CD4-positive, alpha-beta T cell treated with Interferon gamma for 1 hour (primary cell): ENCODE measurements around the gene PRR12.

Source experiments
- DNase-seq: peaks from one replicate; pipeline ENCODE4 v3.0.0-alpha.2; 2020

PRR12 gene

DNA sequence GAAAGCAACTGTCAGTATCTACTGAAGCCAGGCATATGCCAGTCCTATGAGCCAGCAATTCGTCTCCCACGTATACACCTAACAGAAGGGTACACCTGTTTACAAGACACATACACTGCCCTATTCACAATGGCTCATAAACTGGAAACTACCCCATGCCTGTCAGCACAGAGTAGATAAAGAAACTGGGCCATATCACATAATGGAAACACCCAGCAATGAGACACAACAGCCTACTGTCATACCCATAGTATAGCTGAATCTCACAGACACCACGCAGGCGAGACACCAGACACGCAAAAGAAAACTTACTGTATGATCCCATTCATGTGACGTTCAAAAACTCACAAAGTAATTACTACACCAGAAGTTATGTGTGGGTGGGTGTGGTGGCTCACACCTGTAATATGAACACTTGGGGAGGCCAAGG lies 26.4 kb upstream of the PRR12 start:
- DNase-seq, result no peak

DNA sequence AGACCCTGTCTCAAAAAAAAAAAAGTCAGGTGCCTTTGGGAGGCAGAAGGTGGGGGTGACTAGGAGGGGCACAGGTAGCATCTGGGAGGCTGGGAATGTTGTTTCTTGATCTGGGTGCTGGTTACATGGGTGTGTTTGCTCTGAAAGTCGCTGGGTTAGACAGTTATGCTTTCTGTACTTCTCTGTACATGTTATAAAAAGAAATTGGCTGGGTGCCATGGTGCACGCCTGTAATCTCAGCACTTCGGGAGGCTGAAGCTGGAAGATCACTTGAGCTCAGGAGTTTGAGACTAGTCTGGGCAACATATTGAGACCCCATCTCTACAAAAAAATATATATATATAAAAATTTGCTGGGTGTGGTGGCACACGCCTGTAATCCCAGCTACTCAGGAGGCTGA lies 25.7 kb upstream of the PRR12 start:
- no peak for DNase-seq

DNA sequence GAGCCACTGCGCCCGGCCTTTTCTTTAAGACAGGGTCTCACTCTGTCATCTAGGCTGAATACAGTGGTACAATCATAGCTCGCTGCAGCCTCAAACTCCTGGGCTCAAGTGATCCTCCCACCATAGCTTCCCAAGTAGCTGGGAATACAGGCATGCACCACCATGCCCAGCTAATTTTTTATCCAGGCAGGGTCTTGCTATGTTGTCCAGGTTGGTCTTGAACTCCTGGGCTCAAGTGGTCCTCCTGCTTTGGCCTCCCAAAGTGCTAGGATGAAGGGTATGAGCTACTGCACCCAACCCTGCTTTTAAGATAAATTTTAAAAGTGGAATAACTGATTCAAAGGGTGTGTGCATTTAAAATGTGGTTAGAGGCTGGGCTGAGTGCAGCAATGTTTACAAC lies 24.7 kb upstream of the PRR12 start:
- no peak for DNase-seq

DNA sequence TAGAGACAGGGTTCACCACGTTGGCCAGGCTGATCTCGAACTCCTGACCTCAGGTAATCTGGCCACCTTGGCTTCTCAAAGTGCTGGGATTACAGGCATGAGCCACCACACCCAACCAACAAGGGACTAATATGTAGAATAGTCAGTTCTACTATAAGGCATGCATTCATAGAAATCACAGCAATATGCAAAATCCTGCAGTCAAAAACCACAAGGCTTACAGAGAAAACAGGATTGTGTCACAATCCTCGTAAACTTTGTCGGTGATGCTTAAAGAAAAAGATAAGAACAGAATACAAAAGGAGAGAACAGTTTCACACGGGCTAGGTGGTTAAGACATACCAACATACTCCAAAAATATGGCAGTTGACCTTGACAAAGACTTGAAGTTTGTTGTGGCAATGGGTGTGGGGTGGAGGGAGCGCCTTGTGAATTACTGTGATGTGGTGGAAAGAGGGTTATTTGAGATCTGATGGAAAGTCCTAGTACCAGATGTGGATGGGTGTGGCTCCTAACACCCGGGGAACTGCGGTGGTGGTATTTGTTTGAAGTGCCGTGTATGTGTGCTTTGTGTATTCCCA lies 23.0 kb upstream of the PRR12 start:
- peak; percentile 77 for DNase-seq

DNA sequence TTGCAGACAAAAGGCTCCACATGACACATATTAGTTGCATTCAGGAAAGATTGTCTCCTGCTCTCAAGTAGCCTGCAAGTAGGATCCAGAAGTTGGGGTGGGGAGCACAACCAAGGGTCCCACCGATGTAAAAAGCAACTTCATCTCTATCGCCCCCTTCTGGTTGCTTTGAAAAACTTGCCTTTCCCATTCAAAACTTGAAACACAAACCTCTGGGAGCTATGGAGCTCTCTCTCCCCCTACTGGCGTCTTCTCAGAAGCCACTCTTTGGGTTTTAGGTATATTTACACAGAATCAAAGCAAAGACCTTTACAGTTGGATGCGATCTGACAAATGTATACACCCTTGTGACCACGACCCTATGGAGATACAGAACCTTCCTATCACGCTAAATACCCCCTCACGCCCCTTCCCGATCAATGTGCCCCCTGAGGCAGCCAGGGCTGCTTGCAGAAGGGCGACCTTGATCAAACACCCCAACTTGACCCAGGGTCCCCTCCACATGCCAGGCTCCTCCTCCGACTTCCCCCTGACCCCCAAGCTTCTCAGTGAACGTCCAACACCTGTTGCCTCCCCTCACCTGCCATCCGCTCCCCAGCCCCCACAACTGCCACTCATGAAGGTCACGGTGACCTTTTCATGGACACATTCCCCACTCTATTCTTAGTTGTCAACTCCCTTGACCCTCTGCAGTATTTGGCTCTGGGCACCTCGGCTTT lies 20.7 kb upstream of the PRR12 start:
- DNase-seq, result peak; percentile 68

DNA sequence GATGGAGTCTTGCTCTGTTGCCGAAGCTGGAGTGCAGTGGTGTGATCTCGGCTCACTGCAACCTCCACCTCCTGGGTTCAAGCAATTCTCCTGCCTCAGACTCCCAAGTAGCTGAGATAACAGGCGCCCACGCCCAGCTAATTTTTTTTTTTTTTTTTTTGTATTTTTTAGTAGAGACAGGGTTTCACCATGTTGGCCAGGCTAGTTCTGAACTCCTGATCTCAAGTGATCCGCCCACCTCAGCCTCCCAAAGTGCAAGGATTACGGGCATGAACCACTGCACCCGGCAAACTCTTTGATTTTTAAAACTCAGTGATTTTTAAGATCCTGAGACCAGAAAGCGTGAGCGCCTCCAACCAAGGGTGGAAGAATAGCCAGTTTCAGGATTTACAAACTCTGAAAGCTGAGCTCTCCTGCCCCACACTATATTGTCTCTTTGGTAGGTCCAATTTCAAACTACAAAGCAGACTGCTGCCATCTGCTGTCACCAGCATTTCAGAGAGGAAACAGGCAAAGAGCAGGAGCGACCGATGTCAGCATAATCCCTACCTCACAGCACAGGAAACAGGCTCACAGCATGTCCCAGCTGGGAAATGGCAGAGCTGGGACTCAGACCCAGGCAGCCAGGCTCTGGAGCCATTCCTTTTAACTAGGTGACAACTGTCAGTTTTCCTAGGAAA lies 19.8 kb upstream of the PRR12 start:
- DNase-seq, result no peak

DNA sequence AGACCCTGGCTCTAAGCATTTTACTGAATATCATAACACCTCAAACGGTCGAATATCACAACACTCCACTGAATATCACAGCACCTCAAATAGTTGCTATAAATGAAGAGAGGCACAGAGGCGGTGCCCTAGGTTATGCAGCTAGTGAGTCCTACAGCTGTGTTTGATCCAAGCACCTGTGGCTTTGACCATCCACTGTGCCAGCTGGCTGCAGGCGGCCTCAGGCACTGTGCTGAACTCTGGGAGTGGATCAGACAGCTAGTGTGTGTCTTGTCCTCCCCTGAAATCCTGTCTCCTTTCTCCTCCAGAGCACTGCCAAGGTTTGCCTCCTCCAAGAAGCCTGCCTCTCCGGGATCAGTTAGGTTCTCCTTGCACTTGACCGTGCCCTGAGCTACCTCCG lies 18.0 kb upstream of the PRR12 start:
- DNase-seq, result no peak

DNA sequence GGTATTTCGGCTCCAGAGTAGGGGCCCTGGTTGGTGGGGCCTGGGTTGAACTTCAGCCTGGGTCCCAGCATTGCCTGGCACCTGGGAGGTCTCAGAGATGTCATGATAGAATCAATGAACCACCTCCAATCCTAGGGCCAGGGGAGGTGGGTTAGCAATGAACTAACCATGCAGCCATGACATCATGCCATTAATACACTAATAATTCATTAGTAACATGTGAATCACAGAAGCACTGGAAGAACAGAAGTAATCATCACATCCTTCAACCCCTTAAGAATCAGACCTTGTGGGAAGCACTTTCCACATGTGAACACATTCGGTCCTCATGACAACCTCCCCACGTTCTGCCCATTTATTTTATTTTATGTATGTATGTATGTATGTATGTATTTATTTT lies 17.6 kb upstream of the PRR12 start:
- no peak for DNase-seq

DNA sequence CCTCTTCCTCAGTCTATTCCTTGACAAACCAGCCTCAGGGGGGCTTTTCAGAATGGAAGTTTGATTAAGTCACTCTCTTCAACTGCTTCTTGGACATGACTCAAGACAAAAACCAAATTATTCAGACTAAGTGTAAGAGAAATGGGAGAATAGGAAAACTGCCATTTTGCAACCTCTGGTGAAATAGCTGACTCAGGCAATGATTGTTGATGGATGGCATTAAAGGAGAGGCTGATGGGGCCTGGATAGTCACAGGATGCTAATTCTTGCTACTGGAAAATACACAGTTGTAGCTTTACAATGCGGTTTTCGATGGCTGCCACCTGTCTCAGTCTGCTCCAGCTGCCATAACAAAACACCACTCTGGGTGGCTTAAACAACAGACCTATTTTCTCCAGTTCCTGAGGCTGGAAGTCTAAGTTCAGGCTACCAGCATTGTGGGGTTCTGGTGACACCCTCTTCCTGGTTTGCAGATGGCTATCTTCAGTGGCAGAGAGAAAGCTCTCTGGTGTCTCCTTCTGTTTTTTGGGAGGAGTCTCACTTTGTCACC lies 16.7 kb upstream of the PRR12 start:
- DNase-seq, result no peak

DNA sequence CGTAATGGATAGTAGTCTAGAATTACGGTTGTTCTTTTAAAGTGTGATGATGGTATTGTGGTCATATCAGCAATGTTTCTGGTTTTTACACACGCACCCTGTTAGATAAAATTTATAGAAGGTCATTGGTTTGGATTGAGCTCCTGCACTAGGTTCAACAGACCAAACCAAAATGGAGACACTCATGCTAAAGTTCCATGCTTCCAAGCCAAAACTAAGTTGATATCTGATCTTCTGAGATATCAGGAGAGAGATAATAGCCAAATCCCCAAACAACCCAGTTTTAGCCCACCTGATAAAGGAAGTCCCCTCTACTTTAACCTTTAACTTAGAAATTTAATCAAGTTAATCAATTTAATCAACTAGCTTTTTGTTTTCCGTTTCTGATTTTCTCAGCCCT lies 11.8 kb upstream of the PRR12 start:
- no peak for DNase-seq

DNA sequence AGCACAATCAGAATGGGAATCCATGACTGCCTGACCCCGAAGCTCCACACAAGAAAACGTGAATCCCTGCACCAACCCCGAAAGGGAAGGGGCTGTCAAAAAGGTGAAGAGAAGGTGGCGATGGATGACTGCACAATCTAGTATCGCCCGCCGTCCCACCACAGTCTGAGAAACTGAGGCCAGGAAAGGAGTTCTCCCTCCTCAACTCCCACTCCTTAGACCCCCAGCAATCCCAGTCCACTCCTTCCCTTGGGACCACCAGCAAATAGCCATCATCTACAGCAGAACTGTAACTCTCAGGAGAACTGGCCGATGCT lies 11.1 kb upstream of the PRR12 start:
- DNase-seq, result no peak

DNA sequence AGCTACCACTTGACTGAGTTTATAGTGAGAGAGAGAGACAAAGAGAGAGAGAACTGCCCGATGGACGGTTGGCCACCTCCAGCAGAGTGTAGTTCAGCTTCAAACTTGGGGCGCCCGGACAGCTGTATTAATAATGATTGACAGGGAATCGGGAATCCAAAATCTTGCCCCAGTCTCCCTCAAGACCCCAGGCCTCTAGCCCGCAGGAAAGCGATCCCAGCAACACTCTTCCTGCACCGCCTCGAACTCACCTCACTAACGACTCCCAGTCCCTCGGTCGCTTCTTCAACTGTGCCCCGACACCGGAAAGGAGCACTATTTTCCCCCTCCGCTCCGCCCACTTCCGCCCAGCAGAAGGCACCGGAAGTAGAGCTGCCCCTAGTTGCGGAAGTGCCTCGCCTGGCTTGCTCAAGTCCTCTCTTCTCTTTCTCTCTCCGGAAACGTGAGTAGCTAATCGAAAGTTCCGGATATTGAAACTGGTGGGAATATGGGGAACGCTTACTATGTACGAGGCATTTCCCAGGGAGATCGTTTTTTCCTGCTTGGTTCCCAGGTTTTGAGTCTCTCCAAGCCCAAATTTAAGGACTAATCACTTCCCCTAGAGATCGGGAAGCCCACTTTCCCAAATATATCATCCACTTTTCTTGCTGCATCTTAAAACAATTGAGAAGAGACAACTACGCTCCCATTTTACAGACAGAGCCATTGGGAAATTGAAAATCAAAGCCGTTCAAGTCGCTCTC lies 10.5 kb upstream of the PRR12 start, which contains the start of gene NOSIP:
Gene NOSIP (minus strand): TSS at position 293 of the 743 bp plus-strand sequence. CDS start 19,865 bp downstream, outside the sequence.
- DNase-seq, result peak; percentile 95

DNA sequence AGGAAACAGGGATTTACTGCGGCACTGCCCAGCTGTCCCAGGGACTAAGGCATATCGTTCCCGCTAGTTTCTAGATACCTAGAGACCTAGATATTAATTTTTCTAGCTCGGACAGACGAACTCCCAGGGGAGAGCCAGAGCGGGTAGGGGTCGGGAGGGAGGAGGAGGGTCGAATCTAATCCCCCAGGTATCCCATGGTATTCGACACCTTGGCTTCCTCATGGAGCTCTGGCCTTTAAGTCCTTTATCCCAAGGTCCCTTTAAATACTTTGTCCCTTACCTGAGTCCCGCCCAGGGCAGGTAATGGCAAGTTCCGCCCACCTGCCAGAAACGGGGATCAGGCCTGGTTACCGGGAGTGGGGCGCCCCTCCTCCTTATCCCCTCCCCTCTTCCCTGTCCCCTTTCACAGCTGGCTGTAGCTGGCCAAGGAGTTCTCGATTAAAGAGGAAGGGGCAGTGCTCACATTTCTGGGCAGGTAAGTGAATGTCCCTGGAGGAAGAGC lies 9.9 kb upstream of the PRR12 start, which contains the start of gene PRRG2:
Gene PRRG2 (plus strand): TSS at position 310 of the 502 bp plus-strand sequence. CDS start 1,904 bp downstream, outside the sequence.
- DNase-seq, result no peak

DNA sequence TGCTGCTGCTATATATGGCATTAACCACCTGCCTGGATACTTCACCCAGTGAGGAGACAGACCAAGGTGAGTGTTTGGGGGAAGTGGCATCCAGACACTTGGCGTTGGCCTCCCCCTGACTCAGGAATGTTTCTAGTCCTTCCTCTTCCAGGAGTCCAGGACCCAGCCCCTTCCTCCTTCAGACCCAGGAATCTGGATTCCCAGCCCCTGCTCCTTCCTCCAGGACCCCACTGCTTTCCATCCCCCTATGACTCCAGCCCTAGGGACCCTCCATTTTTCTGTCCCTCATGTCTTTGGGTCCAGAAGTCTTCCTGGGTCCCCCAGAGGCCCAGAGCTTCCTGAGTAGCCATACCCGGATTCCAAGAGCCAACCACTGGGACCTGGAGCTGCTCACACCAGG lies 7.7 kb upstream of the PRR12 start:
- no peak for DNase-seq

DNA sequence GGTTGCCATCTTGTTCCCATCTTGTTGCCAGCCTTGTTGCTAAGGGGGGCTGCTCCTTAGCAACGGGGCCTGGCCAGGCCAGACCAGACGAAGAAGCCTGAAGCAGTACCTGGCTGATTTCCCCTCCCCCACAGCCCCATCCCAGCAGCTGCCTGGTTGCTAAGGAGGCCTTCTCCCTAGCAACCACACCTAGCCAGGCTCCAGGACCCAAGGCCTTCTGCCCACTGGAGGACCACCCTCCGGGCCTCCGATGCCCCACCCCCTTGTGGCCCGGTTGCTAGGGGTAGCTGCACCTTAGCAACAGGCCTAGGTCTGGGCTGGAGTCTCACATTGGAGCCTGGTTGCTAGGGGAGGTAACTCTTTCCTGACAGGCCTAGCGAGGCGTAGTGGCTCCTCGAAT lies 6.0 kb upstream of the PRR12 start:
- DNase-seq, result no peak

DNA sequence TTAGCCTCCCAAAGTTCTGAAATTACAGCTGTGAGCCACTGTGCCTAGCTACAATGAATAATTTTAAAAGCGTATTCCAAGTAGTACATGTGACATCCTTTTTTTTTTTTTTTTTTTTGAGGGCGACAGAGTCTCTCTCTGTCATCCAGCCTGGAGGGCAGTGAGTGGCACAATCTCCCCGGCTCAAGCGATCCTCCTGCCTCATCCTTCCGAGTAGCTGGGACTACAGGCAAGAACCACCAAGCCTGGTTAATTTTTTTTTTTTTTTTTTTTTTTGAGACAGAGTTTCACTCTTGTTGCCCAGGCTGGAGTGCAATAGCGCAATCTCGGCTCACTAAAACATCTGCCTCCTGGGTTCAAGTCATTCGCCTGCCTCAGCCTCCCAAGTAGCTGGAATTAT lies 3.8 kb upstream of the PRR12 start:
- DNase-seq, result no peak

DNA sequence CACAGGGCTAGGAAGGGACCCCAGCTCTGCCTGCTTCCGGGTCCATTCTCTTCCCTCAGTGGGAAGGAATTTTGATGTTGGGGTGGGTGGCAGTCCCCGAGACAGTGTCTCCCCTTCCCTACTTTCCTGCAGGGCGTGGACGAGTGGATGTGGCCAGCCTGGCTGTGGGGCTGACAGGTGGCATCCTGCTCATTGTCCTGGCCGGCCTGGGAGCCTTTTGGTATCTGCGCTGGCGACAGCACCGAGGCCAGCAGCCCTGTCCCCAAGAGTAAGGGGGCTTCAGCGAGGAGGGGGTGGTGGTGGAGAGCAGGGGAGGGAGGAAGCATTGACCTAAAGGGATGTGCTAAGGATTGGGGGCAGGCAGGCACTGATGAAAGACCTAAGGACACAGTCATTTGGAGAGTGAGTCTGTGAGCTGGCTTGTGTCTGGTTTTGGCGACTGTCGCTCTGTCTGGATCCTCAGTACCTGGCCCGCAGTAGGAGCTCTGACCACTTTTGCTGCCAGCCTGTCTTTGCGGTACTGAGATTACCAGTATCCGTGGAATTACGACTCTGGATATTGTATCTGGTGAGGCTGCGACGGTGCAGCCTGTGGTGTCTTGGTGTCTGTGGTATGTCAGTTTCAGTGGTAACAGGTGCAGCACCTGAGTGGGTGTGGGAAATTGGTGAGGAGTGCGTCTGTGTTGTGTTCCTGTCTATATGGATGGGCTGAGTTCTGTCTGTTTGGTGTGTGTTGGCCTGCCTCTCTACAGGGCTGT lies 2.4 kb upstream of the PRR12 start:
- DNase-seq, result peak; percentile 17

DNA sequence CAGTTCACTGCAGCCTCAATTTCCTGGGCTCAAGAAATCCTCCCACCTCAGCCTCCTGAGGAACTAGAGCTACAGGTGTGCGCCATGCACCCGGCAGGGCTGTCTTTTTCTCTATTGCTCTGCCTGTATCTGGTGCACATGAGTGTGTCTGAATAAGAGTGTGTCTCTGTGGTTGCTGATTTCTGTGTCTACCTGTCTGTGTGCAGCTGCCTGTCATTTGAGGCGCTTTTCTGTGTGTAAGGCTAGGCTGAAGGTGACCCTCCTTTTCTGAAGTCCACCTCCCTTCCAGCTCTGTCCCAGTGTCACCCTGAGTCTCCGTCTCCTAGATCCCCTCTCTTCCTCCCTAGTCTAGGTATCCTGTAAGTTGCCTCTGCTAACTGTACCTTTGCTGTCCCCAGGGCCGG lies 1.5 kb upstream of the PRR12 start:
- no peak for DNase-seq

DNA sequence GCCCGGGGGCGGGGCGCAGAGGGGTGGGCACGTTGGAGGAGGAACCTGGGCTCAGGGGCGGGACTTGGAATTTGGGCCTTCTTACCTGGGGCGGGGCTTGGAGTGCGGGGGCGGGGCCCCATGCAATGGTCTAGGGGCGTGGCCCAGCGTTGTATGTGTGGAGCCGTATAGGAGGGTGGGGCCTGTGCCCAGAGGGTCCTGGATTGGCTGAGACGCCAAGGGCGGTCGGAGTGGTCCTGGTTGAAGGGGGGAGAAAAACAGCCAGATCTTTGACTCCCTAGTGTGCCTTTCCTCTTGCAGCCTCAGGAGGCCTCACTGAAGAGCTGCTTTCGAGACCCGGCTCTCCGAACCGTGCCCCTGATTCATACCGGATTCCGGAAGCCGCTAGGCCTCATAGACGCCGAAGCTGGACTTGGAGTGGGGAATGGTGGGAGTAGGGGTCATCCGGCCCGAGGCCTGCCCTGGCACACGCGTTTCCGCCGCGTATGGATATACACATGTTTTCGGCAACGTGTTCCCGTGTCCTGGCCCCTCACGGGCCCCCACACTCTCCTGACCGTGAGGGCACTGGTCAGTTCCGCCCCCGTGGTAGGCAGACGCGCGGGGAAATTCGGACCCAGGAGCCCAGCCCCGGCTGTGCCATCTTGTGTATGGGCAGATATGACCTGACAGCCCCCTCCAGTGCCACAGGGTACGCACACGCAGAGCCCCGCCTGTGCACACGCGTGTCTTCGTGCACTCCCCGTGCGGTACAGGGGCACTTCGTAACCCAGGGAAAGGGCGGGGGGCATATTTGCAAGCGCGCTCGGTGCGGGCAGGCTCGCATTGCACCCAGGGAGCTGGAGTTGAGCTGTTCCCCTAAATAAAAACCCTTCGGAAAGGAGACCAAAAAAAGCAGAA lies 661 bp upstream of the PRR12 start:
- DNase-seq, result peak; percentile 98

DNA sequence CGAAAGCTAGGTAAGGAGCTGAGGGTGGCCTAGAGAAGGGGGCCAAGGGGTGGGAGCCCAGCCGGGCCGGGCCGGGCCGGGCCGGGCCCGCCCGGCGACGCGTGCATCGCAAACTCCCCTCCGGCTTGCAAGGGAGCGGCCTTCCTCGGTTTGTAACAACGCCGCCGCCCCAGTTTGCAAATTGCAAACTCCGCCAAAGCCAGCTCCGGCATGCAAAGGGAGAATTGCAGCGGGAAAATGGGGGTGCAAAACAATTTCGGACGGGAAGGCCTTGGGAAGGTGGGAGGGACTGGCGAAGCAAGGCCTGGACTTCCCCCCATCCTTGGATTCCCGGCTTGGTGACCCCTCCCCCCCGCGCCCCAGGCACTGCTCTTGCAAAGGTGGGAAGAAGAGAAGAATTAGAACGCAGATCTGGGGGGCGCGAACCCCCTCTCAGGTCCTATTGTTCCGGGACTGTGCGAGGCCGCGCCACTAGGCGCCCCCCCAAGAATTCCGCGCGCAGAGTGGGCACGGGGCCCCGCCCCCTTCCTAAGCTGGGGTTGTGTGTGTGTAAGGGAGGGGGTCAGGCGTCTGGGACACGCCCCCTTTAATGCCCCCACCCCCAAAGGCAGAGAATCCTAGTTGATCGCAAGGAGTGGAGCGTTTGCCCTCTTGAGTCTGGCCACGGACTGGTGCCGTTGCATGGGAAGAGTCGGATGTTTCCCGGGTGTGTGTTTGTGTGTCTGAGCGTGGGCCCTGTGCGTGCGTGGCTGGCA lies 926 bp downstream of the PRR12 start:
- peak; percentile 18 for DNase-seq
